GM21723 (cell line): ENCODE measurements around the gene MEG3.

Experiments used
- ATAC-seq: cut with Tn5 transposase; IDR thresholded peaks from one replicate; pipeline ENCODE4 v1.9.1; 2021; ENCODE audit warnings: mild to moderate bottlenecking, moderate library complexity; ENCODE audit not compliant: unreplicated experiment

Gene MEG3

DNA sequence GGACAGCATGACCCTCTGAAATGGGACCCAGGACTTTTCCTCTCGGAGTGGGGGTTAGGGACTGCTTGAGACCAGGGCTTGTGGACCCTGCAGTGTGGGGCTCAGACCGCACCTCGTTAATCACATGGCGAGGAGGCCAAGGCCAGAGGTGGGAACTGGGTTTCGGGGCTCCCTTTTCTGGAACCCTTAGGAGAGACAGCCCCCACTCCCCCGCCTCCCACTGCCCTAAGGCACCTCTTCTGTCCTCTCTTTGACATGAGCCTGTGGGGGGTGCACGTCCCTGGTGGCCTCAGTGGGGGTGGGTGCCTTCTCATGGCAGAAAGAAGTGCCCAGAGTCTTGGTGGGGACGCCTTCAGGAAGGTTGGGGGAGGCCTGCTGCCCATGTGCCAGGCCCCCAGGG is 53.3 kb downstream of the MEG3 start:
- ATAC-seq: no peak

DNA sequence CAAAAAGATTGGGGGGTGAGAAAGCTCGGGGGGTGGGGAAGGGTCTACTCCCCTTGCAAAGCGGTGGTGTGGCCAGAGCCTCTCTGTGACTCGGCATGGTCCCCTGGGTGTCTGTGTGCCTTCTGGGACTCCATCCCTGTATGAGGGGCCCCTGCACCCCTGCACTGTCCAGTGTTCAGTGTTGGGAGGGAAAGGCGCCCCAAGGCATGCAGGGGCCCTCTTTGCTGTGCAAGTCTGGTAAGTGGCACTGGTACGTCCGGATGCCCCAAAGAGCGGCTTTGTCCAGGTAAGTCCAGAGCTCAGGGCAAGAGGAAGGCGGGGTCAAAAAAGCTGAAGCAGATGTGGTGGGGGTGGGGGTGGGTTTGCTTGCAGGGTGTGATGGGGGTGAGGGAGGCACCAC is 53.9 kb downstream of the MEG3 start:
- no peak for ATAC-seq

DNA sequence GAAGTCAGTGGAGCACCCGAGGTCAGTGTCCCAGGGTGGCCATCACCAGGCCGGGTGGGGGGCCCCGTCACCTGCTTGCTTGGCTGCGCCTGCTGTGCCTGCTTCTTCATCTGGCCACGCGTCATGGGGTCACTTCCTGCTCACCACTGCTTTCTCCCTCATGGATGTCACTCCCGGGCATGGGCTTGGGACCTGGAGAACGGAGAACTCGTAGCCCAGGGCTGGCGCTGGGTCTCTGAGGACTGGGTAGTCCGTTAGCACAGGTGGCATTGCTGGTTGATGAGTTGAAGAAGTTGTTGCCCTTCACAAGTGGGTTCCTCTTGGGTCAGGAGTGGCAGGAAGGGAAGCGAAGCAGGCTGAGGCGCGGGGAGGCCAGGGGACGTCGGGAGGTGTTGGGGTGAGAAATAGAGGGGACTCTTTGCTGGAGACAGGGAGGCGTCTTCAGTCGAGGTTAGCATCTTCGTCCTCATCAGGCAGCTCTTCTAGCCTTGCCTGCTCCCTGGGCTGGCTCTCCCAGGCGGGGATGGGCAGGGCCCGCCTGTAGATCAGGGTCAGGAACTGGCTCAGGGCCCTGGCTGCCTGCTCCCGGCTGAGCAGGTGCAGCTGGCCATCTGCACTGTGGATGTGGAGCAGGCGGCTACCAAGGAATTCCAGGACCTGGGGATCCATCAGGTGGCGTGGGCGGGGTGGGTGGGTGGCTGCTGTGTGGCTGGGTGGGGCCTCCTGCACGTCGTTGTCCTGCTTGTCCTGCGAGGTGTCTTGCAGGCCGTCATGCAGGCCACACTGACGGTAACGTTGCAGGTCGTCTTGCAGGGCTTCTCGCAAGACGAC is 54.6 kb downstream of the MEG3 start:
- ATAC-seq: no peak

DNA sequence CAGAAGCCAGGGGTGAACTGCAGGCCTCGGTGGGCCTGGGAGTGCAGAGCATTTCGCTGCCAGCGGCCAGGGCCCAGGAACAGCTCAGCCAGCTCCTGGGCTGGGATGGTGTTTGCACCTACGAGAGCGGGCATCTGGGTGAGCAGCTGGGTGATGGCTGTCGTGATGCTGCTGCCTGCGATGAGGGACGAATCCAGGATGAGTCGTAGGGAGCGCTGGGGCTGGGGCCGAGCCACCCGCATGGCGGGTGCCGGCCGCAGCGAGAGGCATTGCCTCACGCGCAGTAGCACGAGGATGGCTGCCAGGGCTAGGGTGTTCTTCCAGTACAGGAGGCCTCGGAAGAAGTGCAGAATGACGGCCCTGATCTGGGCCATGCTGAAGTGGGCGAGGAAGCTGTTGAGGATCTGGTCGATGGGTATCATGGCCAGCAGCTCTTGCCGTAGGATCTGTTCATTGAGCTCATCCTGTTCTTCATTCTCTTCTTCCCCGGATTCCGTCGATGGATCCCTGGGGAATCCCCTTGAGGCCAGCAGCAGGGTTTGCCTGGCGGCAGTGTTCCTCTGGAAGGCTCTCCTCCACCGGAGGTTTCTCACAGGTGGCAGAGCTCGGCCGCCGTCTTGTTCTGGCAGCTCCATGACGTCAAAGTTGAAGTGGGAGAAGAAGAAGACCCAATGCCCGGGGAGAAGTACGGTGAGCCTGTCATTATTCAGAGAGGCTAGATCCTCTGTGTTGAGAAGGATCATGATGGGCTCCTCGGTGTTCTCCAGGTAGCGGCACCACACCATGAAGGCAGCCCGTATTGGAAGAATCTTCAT is 55.5 kb downstream of the MEG3 start:
- no peak for ATAC-seq

DNA sequence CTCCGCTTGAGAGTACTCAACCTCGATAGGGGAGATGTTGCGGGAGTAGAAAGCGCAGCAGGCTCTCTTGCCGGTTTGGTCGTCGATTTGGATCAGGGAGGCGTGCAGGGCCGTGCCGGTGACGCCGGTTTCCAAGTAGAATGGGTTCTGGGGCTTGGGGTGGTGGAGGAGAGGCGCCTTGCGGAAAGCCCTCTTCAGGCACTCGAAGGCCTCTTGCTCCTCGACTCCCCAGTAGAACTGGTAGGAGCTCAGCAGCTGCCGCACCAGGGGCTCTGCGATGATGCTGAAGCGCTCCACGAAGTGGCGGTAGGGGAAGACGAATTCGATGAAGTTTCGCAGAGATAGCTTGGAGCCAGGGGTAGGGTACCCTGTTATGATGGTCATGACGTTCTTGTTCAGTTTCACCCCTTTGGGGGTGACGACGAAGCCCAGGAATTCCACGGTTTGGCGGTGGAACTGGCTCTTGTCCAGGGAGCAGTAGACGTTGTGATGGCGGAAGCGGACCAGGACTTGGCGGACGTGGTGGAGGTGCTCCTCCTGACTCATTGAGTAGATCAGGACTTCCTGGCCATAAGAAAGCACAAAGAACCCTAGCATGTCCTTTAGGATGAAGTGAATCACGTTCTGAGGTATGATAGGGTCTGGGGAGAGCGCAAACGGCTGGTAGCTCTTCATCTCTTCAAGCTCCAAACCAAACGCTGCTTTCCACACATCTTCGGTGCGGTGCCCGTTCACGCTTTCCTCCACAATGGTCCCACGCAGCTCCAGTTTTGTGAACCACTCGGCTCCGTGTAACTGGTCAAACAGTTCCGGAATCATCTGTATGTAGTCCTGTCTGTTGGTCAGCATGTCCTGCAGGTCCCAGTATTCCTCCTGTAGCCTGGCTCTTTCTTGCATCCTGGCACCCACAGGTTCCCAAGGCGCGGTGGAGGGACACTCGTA is 56.4 kb downstream of the MEG3 start:
- ATAC-seq: no peak

GRCh38 chr14:100882991-100883788 is 57.3 kb downstream of the MEG3 start:
- ATAC-seq: no peak

- ATAC-seq: no peak
These were observed 57.8 kb downstream of the MEG3 start for GRCh38 chr14:100883789-100884101.

GRCh38 chr14:100884456-100884855 is 58.5 kb downstream of the MEG3 start:
- no peak for ATAC-seq

DNA sequence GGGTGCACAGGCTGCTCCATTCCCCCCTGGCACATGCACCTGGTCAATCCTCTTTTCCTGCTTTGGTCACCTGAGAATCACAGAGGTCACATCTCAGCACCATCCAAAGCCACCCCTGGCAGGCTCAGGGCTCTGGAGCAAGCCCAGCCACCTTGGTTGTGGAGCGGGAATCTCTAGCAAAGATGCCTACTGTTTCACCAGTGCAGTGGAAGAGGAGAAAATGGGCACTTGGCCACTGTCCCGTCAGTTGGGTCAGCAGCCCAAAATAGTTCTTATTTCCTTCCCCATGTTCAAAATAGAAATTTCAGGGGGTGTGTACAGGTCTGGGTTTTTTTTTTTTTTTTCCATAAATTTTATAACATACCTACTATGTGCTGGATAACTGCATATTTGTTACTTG is 59.3 kb downstream of the MEG3 start:
- ATAC-seq: no peak

DNA sequence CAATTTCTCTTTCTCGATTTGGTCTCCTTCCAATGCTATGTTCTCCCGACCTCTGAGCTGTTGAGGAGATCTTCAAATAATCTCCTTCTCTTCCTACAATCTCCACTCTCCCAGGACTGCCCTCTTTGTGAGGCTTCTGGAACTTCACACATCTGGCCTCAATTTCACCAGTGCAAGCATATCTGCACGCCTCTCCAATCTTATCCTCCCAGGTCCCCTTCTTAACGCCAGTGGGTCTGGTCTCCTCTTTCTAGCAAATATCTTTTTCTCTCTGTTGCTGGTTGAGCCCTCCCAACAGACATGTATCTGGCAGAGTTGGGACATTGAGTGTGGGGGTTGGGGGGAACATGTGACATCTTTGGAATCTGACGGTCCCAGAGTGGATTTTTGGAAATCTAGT is 59.7 kb downstream of the MEG3 start:
- ATAC-seq: no peak

DNA sequence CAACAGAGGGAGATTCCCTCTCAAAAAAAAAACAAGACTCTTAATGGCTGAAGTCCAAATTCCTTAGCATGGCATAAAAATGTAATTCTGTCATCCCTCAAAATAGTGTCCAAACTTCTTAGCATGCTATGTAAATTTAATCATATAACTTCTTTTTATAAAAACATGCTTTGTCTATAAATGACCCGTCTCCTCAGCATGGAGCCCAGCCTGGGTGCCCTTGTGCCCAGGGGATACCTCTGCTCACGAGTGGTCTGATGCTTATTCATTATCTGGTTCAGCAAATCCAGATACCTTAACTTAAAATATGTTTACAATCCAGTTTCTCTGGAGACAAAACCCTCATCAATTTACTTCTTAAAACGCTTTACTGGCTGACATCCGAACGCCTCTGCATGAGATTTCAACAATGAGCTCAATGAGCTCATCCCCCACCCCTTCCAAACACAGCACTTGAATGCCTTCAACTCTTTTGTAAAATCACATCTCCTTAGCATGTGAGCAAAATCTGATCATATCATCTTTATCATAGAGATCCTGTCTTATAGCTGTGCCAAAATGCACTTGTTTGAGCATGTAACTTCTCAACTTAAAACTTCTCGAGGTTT is 61.9 kb downstream of the MEG3 start:
- no peak for ATAC-seq

GRCh38 chr14:100888789-100889315 is 62.9 kb downstream of the MEG3 start:
- no peak for ATAC-seq

DNA sequence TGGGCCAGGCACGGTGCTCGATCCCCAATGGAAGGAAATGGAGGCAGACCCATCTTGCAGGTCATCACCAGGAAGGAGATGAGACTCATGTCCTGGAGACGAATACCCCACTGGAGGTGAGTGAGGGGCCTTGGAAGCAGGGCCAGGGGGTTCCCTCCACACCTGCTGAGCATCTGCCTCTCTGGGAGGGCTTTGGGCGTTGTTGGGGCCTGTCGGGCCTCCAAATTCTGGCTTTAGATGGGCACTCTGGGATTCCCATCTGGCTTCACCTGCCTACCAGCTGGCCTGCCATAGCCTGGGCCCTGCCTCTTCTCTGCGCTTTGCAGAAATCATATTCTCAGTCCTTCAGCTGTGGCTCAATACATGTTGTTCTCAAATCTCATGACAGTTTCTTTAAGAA is 63.7 kb downstream of the MEG3 start:
- ATAC-seq: no peak

- ATAC-seq: no peak
These were observed 64.3 kb downstream of the MEG3 start for GRCh38 chr14:100890061-100890850.

- ATAC-seq: no peak
These were observed 65.1 kb downstream of the MEG3 start for GRCh38 chr14:100891051-100891450.

DNA sequence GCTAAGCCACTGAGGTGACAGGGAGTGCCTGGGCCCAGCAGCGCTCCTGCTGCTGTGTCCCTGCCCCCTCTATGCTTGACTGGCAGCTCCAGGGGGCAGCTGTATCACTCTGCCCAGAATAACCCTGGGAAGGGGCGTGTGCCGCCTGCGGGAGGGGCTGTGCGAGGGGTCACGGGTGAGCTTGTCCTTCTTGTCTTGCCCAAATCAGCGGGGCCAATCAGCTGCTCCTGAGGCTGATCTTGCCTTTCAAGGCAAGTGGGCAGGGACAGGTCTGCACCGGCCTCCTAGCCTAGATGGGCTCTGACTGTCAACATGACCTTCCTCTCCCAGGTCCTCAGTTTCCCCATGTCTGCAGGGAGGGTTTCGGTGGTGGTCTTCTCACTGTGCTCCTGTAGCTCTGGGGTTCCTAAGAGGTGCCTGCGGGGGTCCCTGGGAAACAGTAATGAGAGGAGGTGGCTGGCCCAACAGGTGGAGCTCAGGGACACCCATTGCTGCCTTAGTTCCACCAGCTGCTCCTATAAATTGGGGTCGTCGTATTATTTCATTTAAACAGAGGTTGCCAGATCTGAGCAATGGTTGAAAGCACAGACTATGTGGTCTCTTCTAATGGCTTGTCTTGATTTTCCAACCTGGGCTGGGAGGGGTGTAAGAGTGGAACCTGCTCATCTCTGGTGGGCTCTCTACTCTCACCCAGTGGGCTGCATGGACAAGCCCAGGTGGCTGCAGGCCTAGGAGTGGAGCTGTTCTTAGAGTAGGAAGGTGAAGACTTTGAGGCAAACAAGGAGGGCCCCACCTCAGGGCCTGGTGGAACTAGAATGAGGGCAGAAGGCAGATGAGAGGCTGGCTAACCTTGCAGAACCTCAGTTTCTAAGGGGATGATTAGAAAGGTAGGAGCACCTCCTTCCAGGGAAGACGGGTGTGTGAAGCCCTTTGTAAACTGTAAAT is 65.9 kb downstream of the MEG3 start:
- no peak for ATAC-seq

DNA sequence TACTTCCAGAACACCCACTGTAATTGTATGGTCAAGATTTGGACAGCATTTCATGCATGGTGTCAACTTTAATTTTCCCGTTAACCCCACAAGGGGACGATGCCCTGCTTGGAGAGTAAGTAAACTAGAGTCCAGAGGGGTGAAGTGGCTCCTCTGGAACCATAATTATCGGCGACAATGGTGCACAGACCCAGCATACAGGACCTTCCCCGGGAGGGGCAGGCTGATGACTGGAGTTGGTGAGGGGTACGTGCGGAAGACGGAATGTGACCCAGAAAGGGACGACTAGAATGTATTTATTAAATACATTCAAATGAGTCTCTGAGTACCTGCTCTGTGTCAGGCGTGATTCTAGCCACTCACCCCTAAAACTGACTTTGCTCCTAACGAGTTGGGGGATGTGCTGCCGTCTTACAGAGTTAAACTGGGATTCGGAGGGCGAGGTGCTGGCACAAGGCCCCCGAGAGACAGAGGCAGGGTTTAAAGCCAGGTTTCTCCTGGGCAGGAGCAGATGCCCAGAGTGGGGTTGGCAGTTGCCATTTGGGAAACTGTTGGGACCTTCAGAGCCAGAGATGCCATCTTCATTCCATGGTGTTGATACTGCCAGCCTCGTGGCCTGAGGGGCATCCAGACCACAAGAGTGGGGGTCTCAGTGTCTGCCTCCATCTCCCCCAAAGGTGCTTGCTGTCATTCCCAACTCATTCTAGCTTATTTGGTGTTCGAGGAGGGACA is 66.7 kb downstream of the MEG3 start:
- ATAC-seq: no peak
